ENCODE results near the gene APLF. TPM values are rescaled to one million over a fixed set of nuclear protein-coding genes. Genes with fewer than 3 reads are reported as not detected.
A peak's percentile ranks its signal among the peaks of the same experiment; 100 is the strongest.
"Not testable (repeated sequence)": the region's sequence is repeated elsewhere in the genome, so short reads cannot be mapped to it uniquely, and the experiment has no call there.

APLF gene
- total RNA-seq, 4 donors from 2014 or later: 2.3 to 4.8 (median 3.5) TPM

GRCh38 chr2:68594041-68594440 lies 126.7 kb downstream of the APLF start:
- Histone ChIP-seq H3K9me3 (no peaks in the 10 kb centered on the region), H3K36me3 (no peaks in the 10 kb centered on the region), H3K27me3 (no peaks in the 10 kb centered on the region), H3K27ac (no peak overlapping the region), H3K4me1 (no peaks in the 10 kb centered on the region), H3K4me3 (no peak overlapping the region)
- DNase-seq: no peak
- intact Hi-C loops (cut with DNase I; ENCODE audit: low total_unique reads): loop anchor here (10.0 kb wide), 1 partner anchor 129 kb away; the partner anchor contains the start of genes APLF and FBXO48
- in situ Hi-C loops (cut with MboI; ENCODE audit: low sequenced_read_pairs in 4 of 4): no loop called here
- no peak for TF ChIP-seq POLR2A (IDR thresholded peaks at IDR 0.05)
- no peak for TF ChIP-seq CTCF (IDR thresholded peaks at IDR 0.05 in 4 of 5, conservative IDR thresholded peaks at IDR 0.05 in 1 of 5)
- ATAC-seq: no peak

- intact Hi-C loops (cut with DNase I; ENCODE audit: low total_unique reads): loop anchor here (10.0 kb wide), 1 partner anchor 130 kb away; the partner anchor contains the start of genes APLF and FBXO48
- no peak for ATAC-seq
- peak overlapping the region in 1 of 4 donors; percentile 11 for H3K27ac ChIP-seq
Measured at GRCh38 chr2:68594674-68595492, 127.5 kb downstream of the APLF start.

GRCh38 chr2:68595493-68595785 lies 128.1 kb downstream of the APLF start:
- H3K4me1 ChIP-seq; in situ Hi-C loops (cut with MboI; ENCODE audit: low sequenced_read_pairs in 4 of 4); H3K27me3 ChIP-seq; ATAC-seq; H3K9me3 ChIP-seq; H3K4me3 ChIP-seq; DNase-seq; H3K27ac ChIP-seq; H3K36me3 ChIP-seq: not testable (repeated sequence)
- intact Hi-C loops (cut with DNase I; ENCODE audit: low total_unique reads): loop anchor here (10.0 kb wide), 1 partner anchor 131 kb away; the partner anchor contains the start of genes APLF and FBXO48

More at GRCh38 chr2:68594674-68595492, 127.5 kb downstream of the APLF start:
- Histone ChIP-seq H3K4me1 (no peaks in the 10 kb centered on the region), H3K27me3 (no peaks in the 10 kb centered on the region), H3K9me3 (no peaks in the 10 kb centered on the region), H3K36me3 (no peaks in the 10 kb centered on the region), H3K4me3 (no peak overlapping the region)
- in situ Hi-C loops (cut with MboI; ENCODE audit: low sequenced_read_pairs in 4 of 4): no loop called here
- no peak for DNase-seq
- TF ChIP-seq POLR2A (IDR thresholded peaks at IDR 0.05) (no peak), CTCF (IDR thresholded peaks at IDR 0.05 in 4 of 5, conservative IDR thresholded peaks at IDR 0.05 in 1 of 5) (peak in 4 of 5 experiments; percentile 20 to 65 (median 44))

GRCh38 chr2:68600495-68600894 lies 133.1 kb downstream of the APLF start:
- ATAC-seq; in situ Hi-C loops (cut with MboI; ENCODE audit: low sequenced_read_pairs in 4 of 4); H3K4me3 ChIP-seq; H3K27ac ChIP-seq; H3K36me3 ChIP-seq; H3K4me1 ChIP-seq; H3K27me3 ChIP-seq; DNase-seq; intact Hi-C loops (cut with DNase I; ENCODE audit: low total_unique reads): not testable (repeated sequence)
- H3K9me3 ChIP-seq: peaks cover 0 to 12% (median 0%) of the 10 kb centered on the region in 3 donors

GRCh38 chr2:68603059-68603458 lies 135.7 kb downstream of the APLF start:
- Histone ChIP-seq H3K4me3 (no peak overlapping the region), H3K4me1 (no peaks in the 10 kb centered on the region), H3K9me3 (peaks cover 0 to 12% (median 0%) of the 10 kb centered on the region in 3 donors), H3K27me3 (no peaks in the 10 kb centered on the region), H3K36me3 (no peaks in the 10 kb centered on the region), H3K27ac (no peak overlapping the region)
- intact Hi-C loops (cut with DNase I; ENCODE audit: low total_unique reads): no loop called here
- in situ Hi-C loops (cut with MboI; ENCODE audit: low sequenced_read_pairs in 4 of 4): no loop called here
- ATAC-seq (no peak), DNase-seq (no peak)
- TF ChIP-seq CTCF (IDR thresholded peaks at IDR 0.05 in 4 of 5, conservative IDR thresholded peaks at IDR 0.05 in 1 of 5) (no peak), POLR2A (IDR thresholded peaks at IDR 0.05) (no peak)

Data from gastrocnemius medialis (tissue), 4 donors.